Stimulated activated CD4-positive, alpha-beta T cell treated with anti-CD3 and anti-CD28 coated beads, Interleukin-1b, Interleukin-23, amount 100 ng/mL, for 24 hours (primary cell): ENCODE measurements around the gene TEX2.

ENCODE experiments used
- DNase-seq, 4 experiments: peaks; one replicate each; pipeline ENCODE4 v3.0.0-alpha.2; 2020; ENCODE audit warnings: low read depth in 4 of 4, low spot score in 1 of 4

Gene TEX2, protein sequence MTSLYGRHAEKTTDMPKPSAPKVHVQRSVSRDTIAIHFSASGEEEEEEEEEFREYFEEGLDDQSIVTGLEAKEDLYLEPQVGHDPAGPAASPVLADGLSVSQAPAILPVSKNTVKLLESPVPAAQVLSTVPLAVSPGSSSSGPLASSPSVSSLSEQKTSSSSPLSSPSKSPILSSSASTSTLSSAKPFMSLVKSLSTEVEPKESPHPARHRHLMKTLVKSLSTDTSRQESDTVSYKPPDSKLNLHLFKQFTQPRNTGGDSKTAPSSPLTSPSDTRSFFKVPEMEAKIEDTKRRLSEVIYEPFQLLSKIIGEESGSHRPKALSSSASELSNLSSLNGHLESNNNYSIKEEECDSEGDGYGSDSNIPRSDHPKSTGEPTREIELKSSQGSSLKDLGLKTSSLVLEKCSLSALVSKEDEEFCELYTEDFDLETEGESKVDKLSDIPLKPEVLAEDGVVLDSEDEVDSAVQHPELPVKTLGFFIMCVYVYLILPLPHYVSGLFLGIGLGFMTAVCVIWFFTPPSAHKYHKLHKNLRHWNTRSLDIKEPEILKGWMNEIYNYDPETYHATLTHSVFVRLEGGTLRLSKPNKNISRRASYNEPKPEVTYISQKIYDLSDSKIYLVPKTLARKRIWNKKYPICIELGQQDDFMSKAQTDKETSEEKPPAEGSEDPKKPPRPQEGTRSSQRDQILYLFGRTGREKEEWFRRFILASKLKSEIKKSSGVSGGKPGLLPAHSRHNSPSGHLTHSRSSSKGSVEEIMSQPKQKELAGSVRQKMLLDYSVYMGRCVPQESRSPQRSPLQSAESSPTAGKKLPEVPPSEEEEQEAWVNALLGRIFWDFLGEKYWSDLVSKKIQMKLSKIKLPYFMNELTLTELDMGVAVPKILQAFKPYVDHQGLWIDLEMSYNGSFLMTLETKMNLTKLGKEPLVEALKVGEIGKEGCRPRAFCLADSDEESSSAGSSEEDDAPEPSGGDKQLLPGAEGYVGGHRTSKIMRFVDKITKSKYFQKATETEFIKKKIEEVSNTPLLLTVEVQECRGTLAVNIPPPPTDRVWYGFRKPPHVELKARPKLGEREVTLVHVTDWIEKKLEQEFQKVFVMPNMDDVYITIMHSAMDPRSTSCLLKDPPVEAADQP

DNA sequence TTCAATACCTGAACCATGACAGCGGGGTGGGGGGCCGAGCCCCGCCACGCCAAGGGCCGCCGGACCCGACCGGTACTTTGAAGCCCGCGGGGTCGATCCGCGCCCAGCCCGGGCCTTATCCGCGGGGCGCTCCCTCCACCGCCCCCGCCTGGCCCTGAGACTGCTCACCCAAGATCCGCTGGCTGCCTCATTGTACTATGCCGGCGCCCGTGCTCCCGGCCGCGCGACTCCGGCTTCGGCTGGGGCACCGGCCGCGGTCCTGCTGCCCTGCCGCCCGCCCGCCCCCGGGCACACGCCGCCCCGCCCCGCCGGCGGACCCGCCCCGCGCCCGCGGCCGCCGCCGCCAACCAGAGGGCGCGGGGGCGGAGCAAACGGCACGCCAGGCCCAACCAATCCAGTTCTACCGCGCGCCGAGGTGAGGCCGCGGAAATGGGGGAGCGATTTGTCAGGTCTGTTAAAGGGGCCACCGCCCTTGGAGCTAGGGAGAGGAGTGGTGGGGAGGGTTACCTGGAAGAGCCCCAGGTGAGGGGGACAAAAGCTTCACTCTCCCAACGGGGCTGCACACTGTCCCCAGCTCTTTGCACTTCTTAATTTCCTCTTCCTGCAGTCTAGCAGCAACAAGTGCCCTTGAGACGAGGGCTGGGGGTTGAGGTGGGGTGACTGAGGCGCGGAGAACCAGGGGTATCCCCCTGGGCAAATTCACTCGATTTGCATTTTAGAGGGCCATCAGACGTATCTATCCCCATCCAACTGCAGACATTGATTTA, at the start of gene TEX2:
TEX2 (minus strand) TSS at position 261 of the 767 bp plus-strand sequence. CDS start 49,043 bp downstream, outside the sequence.
- DNase-seq, result peak; percentile 82 to 90 (median 84)

DNA sequence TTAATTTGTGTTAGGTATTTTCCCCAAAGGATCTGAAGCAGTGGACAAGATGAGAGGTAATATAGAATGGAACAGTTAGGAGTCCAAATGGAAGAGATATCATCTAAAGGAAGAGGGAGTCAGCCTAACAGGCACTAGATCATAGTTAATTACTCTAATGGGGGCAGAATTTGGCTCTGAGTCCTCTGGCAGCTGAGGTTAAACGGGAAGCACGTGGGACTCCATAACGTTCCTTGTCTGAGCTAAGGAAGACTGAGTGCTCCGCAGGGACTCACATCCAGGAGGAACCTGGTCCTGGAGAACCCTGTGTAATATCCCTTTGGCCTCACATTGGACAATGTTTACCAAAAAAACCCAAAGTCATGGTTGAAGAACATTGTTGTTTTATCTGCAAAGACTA, 46.6 kb upstream of the TEX2 start:
- DNase-seq, result no peak

DNA sequence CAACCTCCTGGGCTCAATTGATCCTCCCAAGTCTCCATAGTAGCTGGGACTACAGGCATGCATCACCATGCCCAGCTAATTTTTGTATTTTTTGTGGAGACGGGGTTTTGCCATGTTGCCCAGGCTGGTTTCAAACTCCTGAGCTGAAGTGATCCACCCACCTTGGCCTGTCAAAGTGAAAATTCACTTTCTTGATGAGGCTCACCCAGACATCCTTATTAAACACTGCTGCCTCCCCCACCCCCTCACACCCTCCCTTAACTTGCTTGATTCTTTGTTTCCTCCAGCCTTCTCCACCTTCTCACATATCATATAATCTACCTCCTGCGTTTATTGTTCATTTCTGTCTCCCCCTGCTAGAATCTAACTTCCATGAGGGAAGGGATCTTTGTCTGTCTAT, 46.0 kb upstream of the TEX2 start:
- DNase-seq, result no peak

DNA sequence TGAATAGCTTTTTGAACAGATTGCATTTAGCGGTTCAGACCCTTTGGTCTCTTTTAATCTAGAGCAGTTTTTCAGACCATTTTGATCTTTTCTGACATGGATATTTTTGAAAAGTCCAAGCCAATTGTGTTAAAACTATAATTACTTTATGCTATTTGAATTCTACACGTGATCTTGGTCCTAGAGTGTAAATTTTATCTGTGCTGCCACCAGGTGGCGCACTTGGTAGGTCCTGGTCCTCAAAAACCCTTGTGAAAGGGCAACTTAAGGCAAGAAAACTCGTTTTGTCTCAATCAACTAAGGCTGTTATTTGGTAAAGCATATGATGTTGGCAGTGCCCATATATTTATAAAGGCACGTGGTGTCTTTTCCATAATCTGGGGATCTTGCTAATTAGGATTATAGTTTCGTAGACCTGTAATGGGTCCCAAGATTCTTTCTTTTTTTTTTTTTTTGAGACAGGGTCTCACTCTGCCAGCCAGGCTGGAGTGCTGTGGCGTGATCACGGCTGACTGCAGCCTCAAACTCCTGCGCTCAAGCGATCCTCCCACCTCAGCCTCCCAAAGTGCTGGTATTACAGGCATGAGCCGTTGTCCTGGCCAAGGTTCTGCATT, 43.9 kb upstream of the TEX2 start:
- peak; percentile 33 to 53 (median 47) for DNase-seq

DNA sequence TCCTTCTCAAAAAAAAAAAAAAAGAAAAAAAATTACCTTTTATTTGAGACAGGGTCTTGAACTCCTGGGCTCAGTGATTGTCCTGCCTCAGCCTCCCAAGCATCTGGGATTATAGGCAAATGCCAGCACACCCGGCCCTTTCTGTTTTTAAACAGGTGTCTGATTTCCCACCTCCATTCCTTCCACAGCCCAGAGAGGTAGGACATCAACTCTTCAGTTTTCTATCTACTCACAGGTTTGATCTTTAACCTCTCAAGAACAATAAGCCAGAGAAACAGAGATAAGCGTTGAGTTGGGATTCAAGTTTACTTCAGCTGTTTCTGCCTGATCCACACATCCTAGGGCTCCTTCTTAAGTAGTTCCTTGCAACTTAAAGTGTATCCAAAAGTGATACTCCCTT, 41.5 kb upstream of the TEX2 start:
- DNase-seq, result no peak

DNA sequence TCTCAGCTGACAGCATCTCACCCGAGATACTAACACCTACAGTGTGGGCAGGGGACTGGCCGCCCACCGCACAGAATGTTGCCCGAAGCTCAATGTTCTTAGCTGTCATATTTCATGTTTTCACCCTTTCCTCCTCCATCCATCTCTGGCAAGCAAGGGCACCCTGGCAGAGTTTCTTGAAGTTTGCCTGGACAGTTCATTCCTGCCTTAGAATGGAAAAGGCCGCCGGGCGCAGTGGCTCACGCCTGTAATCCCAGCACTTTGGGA, 37.6 kb upstream of the TEX2 start:
- no peak for DNase-seq

DNA sequence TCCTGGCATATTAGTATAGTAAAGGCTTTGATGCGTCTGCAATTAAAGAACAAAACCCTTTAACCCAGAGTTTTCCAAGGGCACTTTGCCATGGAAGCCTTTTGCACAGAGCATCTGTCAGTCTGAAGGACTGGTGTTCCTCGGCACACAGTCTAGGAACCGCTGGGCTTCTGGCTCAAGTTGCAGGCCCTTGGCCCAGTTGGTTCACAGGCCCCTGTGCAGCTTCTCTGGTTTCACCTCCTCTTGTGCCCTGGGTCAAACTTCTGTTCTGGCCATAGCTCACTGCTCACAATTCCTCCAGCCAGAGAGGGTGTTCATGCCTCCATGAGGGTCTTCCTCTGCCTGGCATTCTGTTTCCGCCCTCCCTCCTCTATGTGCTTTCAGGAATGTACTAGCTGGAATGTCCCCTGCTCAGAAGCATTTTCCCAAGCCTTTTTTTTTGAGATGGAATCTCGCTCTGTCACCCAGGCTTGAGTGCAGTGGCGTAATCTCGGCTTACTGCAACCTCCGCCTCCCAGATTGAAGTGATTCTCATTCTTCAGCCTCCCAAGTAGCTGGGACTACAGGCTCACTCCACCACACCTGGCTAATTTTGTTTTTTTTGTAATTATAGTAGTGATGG, 34.5 kb upstream of the TEX2 start:
- DNase-seq, result no peak

DNA sequence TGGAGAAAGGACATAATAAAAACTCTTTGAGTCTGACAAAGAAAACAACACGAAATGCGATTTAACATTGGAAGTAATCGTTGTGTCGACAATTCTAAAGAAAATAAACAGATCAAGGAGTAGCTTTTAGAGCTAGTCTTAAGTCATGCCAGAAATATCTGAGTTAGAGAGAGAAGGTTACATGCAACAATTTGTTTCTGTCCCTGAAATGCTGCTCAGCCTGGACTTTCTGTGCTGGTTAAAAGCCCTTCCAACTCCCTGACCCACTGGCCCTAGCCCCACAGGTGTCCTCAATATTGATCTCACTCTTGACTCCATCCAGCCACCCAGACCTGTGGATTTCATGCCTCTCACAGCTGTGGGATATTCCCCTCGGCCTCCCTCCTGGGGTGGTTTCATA, 33.2 kb upstream of the TEX2 start:
- DNase-seq, result no peak

DNA sequence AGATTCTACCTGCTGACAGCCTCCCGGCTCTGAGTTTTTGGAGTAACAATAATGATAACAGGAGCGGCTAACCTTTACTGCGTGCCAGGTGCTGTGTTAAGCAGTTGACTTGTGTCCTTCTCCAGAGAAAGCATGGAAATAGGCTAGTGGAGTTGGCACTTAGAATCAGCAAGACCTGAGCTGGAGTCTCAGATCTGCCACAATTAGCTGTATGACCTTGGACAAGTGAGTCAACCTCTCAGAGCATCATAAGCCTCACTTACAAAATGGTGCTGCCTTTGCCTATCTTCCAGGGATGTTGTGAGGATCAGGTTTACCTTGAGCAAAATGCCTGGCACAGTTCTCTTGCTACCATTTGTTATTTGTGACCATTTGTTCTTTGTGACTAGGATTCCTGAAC, 32.1 kb upstream of the TEX2 start:
- DNase-seq, result no peak

DNA sequence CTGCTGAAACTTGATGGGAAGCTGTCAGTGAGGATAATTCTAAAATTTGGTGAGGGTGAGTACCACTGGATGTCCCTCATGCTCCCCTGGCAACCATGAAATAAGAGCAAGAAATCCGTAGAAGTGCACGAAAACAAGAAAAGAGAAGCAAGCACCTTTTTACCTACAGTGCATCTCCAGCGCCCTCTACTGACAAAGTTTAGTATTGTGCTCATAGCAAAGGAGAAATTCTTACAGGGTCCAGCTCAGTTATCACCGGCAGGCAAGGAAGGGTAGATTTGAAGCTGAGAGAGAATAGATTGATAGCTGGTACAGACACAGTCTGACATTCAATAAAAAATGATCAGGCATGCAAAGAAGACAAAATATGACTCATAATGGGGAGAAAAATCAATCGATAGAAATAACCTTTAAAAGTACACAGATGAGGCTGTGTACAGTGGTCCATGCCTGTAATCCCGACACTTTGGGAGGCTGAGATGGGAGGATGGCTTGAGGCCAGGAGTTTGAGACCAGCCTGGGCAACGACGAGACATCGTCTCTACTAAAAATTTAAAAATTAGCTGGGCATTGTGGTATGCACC, 28.3 kb upstream of the TEX2 start:
- DNase-seq, result no peak

DNA sequence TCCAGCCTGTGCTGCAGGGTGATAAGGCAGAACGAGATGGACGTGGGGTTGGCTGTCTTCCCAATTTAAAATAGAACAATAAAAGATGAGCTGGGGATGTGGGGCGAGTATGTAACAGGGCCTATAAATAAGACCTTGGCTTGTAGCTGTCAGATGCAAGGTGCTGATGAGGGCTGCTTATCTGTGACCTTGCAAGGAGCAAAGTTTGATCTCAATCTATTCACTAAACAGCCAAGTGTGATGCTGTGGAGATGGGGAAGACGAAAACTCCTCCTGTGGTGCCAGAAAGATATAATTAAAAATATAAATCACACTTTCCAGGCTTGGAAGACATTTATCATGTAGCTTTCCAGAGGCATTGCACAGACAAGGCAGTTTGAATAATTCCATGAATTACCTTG, 26.7 kb upstream of the TEX2 start:
- DNase-seq, result no peak

DNA sequence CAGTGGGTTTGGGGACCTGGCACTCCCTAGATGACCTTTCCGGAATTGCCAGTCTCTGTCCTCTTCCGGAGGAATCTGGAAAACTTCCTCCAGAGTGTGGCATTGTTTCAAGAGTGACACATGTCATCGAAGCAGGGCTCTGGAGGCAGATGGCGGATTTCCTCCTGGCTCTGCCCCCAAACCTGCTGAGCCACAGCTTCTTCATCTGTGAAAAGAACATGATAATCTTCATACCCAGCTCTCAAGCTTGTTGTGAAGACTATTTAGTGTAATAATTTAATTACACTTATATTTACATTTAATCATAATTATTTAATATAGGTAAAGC, 19.7 kb upstream of the TEX2 start:
- no peak for DNase-seq

DNA sequence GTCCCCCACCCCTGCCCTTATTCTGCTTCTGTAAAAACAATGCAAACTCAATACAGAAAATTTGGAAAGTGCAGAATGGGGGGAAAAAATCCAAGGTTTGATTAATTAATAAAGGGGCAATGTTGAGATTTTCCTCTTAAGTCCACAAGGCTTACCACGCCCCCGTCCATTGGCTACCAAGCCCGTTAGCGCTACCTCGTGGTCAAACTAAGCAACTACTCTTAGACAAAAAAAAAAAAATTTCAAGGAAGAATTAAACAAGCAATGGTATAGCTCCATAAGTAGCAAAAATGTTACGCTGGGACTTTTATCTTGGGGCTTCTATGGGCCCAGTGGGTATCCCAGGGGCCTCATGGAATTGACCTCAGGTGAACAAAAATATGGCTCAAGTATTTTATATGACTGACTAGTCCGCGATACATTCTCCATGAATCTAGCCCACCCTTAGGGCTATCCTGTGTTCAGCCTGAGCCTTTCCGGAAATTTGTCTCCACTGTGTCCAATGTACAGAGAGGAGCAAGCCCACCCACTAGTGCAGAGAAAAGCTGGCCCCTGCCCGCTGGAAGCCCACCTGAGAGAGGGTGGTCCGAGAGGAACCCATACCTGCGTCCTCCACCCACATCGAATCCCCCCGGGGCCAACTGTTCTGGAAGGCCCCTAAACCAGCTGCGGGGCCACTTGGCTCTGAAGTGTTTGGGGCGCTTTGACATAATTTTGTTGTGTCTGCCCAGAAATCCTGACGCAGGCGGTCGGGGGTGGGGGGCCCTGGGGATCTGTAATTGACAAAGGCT, 19.1 kb upstream of the TEX2 start:
- DNase-seq, result peak in 3 of 4 experiments; percentile 20 to 30 (median 28)

DNA sequence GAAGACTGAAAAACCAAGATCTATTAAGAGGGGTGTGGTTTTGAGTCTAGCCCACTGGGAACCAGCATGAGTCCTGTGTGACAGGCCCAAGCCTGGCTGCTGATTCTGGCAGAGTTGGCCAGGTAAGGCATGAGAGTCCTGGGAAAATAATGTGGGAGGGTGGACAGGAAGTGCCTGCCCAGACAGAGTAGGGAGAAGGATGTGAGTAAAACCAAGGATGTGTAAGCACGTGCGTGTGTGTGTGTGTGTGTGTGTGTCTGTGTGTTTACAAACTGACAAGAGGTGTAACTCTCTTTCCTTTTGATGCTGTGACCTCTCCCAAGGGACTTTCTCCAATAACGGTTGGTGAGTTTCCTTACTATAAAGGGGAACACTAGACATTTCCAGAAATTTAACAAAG, 15.6 kb upstream of the TEX2 start:
- no peak for DNase-seq

DNA sequence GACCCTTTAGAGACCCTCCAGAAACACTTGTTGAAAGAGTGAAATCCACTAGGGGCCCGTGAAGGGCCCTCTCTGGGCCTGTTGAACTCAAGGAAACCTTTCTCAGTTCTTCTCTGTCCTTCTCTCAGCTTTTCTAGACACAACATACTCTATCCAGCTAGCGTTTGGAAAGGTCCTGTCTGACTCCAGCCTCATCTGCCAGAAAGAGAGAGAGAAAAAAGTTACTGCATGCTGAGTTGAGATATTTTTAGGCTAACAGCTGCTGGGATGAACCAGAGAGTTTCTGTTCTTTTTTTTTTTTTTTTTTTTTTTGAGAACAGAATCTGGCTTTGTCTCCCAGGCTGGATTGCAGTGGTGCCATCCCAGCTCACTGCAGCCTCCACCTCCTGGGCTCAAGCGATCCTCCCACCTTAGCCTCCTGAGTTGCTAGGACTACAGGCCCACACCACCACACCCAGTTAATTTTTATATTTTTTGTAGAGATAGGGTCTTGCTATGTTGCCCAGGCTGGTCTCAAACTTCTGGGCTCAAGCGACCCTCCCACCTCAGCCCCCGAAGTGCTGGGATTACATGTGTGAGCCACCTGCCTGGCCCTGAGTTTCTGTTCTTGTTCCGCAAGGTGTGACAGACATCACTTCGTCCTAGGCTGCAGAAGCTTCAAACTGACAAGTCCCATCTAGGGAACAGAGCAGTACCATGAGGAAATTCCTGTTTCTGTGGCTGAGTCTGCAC, 14.9 kb upstream of the TEX2 start:
- no peak for DNase-seq

DNA sequence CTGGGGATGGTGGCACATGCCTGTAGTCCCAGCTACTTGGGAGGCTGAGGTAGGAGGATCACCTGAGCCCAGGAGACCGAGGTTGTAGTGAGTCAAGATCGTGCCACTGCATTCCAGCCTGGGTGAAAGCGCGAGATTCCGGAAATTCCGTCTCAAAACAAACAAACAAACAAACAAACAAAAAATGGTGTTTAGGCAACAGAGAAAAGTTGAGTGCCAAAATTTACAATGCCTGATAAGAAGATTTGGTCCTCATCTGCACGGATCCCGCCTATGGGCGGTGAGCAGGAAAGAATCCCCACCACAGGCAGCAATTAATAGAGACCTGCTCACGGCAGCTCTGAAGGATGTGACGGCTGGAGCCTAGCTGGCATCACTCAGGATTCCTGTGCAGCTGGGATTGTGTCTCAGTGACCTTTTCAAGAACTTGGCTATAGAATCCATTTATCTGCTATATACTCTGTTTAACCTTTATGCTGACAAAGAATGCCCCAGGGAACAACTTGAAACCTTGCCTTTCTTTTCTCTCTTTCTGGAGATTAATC, 14.0 kb upstream of the TEX2 start:
- no peak for DNase-seq

DNA sequence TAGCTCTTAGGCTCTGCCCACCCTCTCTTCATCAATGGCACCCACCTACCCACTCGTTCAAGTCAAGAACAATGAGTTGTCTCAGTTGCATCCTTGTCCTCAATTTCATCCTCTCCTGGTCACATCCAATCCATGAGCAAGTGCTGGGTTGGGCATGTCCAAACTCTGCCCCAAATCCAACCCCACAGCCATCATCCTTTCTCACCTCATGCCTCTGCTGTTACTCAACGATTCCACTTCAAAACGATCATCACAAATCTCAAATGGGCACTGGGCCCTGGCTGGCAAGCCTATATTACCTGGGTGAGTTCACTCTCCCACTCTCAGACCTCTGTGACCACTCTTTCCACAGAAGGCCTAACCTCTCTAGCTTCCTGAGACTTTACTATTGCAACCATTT, 12.0 kb upstream of the TEX2 start:
- no peak for DNase-seq

DNA sequence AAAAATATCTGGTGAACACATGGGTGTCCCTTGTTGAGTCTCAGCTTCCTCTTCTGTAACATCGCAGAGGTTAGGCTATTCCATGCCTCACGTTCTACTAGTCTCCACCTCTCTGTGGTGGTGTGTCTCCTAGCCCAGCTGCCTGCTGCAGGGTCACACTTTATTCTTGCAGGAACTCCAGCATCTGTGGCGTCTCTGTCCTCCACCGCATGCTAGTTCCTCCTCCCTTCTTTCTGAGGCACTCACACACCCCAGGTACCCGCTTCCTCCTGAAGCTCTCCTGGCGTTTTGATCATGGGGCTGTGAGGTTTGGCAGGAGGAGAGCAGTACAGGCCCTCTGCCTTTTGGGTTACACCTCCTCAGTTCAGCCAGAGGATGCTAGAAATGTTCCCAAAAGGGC, 9.9 kb upstream of the TEX2 start:
- DNase-seq, result no peak
